K562 (cell line): ENCODE results near the gene MAN1A1. TPM values are rescaled to one million over a fixed set of nuclear protein-coding genes. Genes with fewer than 3 reads are reported as not detected.

Experiments used
- ATAC-seq: fragments of 200-7000 bp; cut with Tn5 transposase; 3 replicates; pipeline ENCODE4 v1.9.1; 2020; ENCODE audit warnings: moderate library complexity
- BruUV-seq: library from RNA; stranded (reverse); fragments of 400-500 nt; replicated peaks from 2 replicates; lab custom pipeline; 2021; lab: Mats Ljungman, UMichigan
- CTCF ChIA-PET: fragments of 300-600 bp; formaldehyde crosslinking; extraction: SDS; loops from one replicate; lab custom pipeline; 2021; ENCODE audit warnings: low intra/inter-chr PET ratio; lab: Yijun Ruan, JAX
- POLR2A ChIA-PET: fragments of 300-600, 350-650 bp; sonication (Branson Sonifier 250); formaldehyde crosslinking; extraction: SDS; loops from one replicate; lab custom pipeline; 2021; ENCODE audit warnings: antibody characterized with exemption, inconsistent platforms; lab: Yijun Ruan, JAX
- DNase-seq, 4 experiments: peaks; one replicate each; pipeline versions ENCODE4 v3.0.0 to v3.0.0-alpha.2; 2011 to 2018; ENCODE audit warnings: low spot score in 3 of 4, mixed read lengths in 3 of 4; ENCODE audit errors: extremely low read depth in 1 of 4
- FAIRE-seq: peaks from 2 replicates; lab custom pipeline; 2011; peaks lifted over from hg19 to GRCh38; lab: Jason Lieb, UNC
- H2AFZ ChIP-seq: 2 replicates; pipeline ENCODE4 v1.6.0; 2011; ENCODE audit warnings: low read depth, low read length, control low read depth, inconsistent platforms
- H3K27ac ChIP-seq: fragments of 200-600 bp; 3 replicates; pipeline ENCODE4 v1.8.0; 2011; ENCODE audit warnings: low read depth, mild to moderate bottlenecking, control low read depth, inconsistent platforms, low read length, moderate library complexity, mixed read lengths; ENCODE audit errors: extremely low read depth
- H3K27me3 ChIP-seq, 2 experiments: fragments of 300-600 bp in 1 of 2; 2 replicates in 1 of 2; 3 replicates in 1 of 2; pipeline versions ENCODE4 v1.6.0 to v1.8.0; 2011; ENCODE audit warnings: inconsistent platforms in 2 of 2, low read length in 2 of 2, mild to moderate bottlenecking in 1 of 2, mixed read lengths in 1 of 2, moderate library complexity in 1 of 2; ENCODE audit not compliant: control insufficient read depth in 2 of 2, insufficient read depth in 2 of 2
- H3K36me3 ChIP-seq: fragments of 300-600 bp; 3 replicates; pipeline ENCODE4 v1.8.0; 2011; ENCODE audit warnings: mild to moderate bottlenecking, low read length, inconsistent platforms; ENCODE audit not compliant: control insufficient read depth, insufficient read depth
- H3K4me1 ChIP-seq, 2 experiments: fragments of 200-600 bp in 1 of 2; replicated peaks in 1 of 2; 2 replicates in 1 of 2; 3 replicates in 1 of 2; pipeline versions ENCODE4 v1.5.1 to v1.8.0; 2011; ENCODE audit warnings: inconsistent platforms in 2 of 2, low read length in 2 of 2, mild to moderate bottlenecking in 1 of 2, mixed read lengths in 1 of 2, moderate library complexity in 1 of 2; ENCODE audit not compliant: control insufficient read depth in 2 of 2, insufficient read depth in 2 of 2
- H3K4me2 ChIP-seq: 2 replicates; pipeline ENCODE4 v1.6.1; 2011; ENCODE audit warnings: low read length, control low read depth, inconsistent platforms, mixed read lengths; ENCODE audit not compliant: insufficient read depth
- H3K4me3 ChIP-seq: fragments of 200-600 bp; sonication (generic), shearing (Covaris generic); 2 replicates; pipeline ENCODE4 v1.5.1; 2016; ENCODE audit warnings: control low read depth, inconsistent platforms
- H3K79me2 ChIP-seq: fragments of 200-600 bp; 3 replicates; pipeline ENCODE4 v1.8.0; 2011; ENCODE audit warnings: low read length, inconsistent platforms; ENCODE audit not compliant: control insufficient read depth, insufficient read depth
- H3K9ac ChIP-seq, 2 experiments: 2 replicates each; pipeline versions ENCODE4 v1.6.0 to v1.6.1; 2011; ENCODE audit warnings: low read depth in 2 of 2, low read length in 2 of 2, control low read depth in 1 of 2, inconsistent platforms in 1 of 2, mild to moderate bottlenecking in 1 of 2, mixed read lengths in 1 of 2; ENCODE audit not compliant: insufficient read depth in 1 of 2
- H3K9me1 ChIP-seq: one replicate; pipeline ENCODE4 v1.6.0; 2011; ENCODE audit warnings: inconsistent platforms, mild to moderate bottlenecking, low read length, moderate library complexity; ENCODE audit not compliant: control insufficient read depth, insufficient read depth
- H3K9me3 ChIP-seq: replicated peaks from 2 replicates; pipeline ENCODE4 v1.5.1; 2011; ENCODE audit warnings: low read depth, low read length, inconsistent platforms; ENCODE audit not compliant: control insufficient read depth, insufficient read depth
- H4K20me1 ChIP-seq: replicated peaks from 2 replicates; pipeline ENCODE4 v1.6.1; 2011; ENCODE audit warnings: low read length, inconsistent platforms, mixed read lengths; ENCODE audit not compliant: control insufficient read depth, insufficient read depth
- CUX1 ChIP-seq: fragments of 200-800 bp; sonication (Bioruptor generic); IDR thresholded peaks from 2 replicates; pipeline ENCODE4 v1.6.1; 2016; ENCODE audit warnings: missing genetic modification characterization, missing compliant biosample characterization
- ZNF184 ChIP-seq: sonication (generic); formaldehyde crosslinking; IDR thresholded peaks from 2 replicates; pipeline ENCODE4 v1.5.0; 2020; ENCODE audit warnings: missing genetic modification reagents
- in situ Hi-C: fragments of 300-500 bp; cut with MboI; formaldehyde crosslinking; loops from 4 replicates; pipeline ENCODE4 v1.15.0; 2018; ENCODE audit warnings: inconsistent platforms, mixed read lengths
- intact Hi-C: fragments of 100-400 bp; cut with micrococcal nuclease; formaldehyde crosslinking; loops from 2 replicates; pipeline ENCODE4 v1.14.2; 2022
- polyA plus RNA-seq, 8 experiments: library from polyadenylated mRNA; depleted of rRNA in 4 of 8; stranded (reverse) in 5 of 8; unstranded in 3 of 8; fragments of >200 nt; fragmentation: Nextera tagmentation in 2 of 8; fragmentation: Illumina TruSeq in 1 of 8; extraction: Ambion mirVana in 2 of 8; extraction: Trizol in 1 of 8; gene quantifications; 2 replicates each; pipeline versions ENCODE4 v1.2.1 to v1.2.3, GENCODE V29; 2011 to 2014; ENCODE audit warnings: inconsistent platforms in 1 of 8, missing spikeins in 1 of 8
- total RNA-seq, 7 experiments: library from RNA; depleted of rRNA in 6 of 7; stranded (reverse); fragments of >200 nt in 6 of 7; fragmentation: Illumina TruSeq in 2 of 7; extraction: Trizol in 2 of 7; gene quantifications; 2 replicates each; pipeline versions ENCODE4 v1.2.1 to v1.2.3, GENCODE V29; 2011 to 2021; ENCODE audit warnings: low replicate concordance in 1 of 7

MAN1A1 gene
- total and polyA plus RNA-seq, 9 of the 15 experiments (the other 6 are each of a cell fraction or from before 2014, with no cell fraction given), result 24.5 to 78.4 (median 59.7) TPM

- H3K9ac ChIP-seq, result no peak overlapping the region
- FAIRE-seq, result no peak
- H3K9me3 ChIP-seq, result no peaks in the 10 kb centered on the region
- no peaks in the 10 kb centered on the region for H3K27me3 ChIP-seq
- no peaks in the 10 kb centered on the region for H4K20me1 ChIP-seq
- H2AFZ ChIP-seq, result no peak overlapping the region
- in situ Hi-C loops, result no loop called here
- no peak for DNase-seq
- no peak for ATAC-seq
- H3K4me3 ChIP-seq, result no peak overlapping the region
- no peak overlapping the region for H3K4me2 ChIP-seq
- intact Hi-C loops, result no loop called here
- BruUV-seq, result no TSS peak
- H3K4me1 ChIP-seq, result no peaks in the 10 kb centered on the region; a peak in 1 of 5 replicates
- TF ChIP-seq ZNF184 (CRISPR knock-in tag), result no peak
- TF ChIP-seq CUX1 (CRISPR knock-in tag), result no peak
- ChIA-PET POLR2A (no interaction called here), CTCF (no interaction called here)
- H3K9me1 ChIP-seq, result no peaks in the 10 kb centered on the region
- peaks cover 76% of the 10 kb centered on the region for H3K36me3 ChIP-seq
- H3K79me2 ChIP-seq, result peaks cover 73% of the 10 kb centered on the region
- no peak overlapping the region for H3K27ac ChIP-seq
Observed at GRCh38 chr6:119243037-119243436, 106.5 kb downstream of the MAN1A1 start.
